SK-N-MC (cell line): ENCODE data around the gene C16orf90.

Experiments
- EZH2 ChIP-seq: fragments of 200-600 bp; sonication (generic); IDR thresholded peaks from one replicate; pipeline ENCODE4 v1.6.1; 2017; ENCODE audit warnings: antibody characterized with exemption
- POLR2AphosphoS5 ChIP-seq: IDR thresholded peaks from 2 replicates; pipeline ENCODE4 v1.6.1; 2012; ENCODE audit warnings: mild to moderate bottlenecking, low read depth, low read length, borderline replicate concordance

DNA sequence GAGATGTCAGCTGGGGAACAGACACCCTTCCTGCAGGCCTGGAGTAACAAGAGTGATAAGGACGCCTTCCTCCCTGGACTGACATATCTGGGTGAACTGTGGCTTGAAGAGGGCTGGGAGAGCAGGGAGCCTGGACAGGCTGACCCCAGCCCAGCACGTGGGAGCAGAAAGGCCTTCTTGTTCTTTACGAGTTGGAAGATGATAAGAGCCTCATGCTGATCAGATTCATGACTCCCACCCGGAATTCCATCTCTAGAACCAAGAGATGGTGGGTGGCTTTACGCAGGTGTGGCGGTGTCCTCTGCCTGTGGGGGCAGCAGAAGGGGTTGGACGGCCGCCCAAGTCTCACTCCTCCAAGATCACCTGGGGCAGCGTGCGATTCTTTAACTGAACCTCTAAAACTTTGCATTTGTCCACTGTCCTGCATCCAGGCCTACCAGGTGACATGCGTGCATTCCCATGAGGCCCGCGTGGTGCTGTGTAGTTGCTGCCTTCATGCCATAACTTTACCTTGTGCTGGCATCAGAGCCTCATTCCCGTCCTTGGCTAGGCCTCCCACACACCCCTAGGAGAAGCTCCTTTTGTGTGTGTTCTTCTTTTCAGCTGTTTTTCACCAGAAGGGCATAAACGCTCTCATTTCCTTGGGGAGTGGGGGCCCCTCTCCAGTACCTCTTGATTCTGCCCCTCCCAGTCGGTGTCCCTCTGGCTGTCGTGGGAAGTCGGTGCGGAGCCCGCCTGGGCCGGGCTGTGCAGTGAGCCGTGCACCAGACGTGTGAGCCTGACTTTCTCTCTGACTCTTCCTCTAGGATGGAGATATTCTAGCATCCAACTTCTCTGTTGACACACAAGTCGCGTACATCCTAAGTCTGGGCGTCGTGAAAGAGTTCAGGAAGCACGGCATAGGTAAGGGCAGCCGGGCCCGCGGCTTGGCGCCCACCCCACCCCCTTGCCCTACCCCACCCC, 13.3 kb downstream of the C16orf90 start:
- TF ChIP-seq EZH2 (no peak), POLR2AphosphoS5 (no peak)
